ENCODE measurements around the gene USP31. TPM values are rescaled to one million over a fixed set of nuclear protein-coding genes. Genes with fewer than 3 reads are reported as not detected.

Gene USP31
- polyA plus RNA-seq, 2 of the 4 experiments (the other 2 are of a cell fraction), result 8.3 to 18.0 TPM

GRCh38 chr16:23181506-23181905 is 32.3 kb upstream of the USP31 start:
- ATAC-seq (no peak), DNase-seq (ENCODE audit: low read depth in 1 of 2, low spot score in 1 of 2) (no peak), FAIRE-seq (no peak)
- no peak overlapping the region for H3K27ac ChIP-seq
- ChIA-PET POLR2A (no interaction called here), CTCF (interaction anchor here (0.6 to 18.1 kb wide), 32 partner anchors 8 to 312 kb away, joined by 3 to 336 read pairs (median 4); no protein-coding TSS in a partner anchor)
- H3K4me1 ChIP-seq, result peaks cover 8% of the 10 kb centered on the region; the same call in 2 of the 3 replicates
- H3K4me2 ChIP-seq, result no peak overlapping the region
- no peak overlapping the region for H3K4me3 ChIP-seq
- H3K9me3 ChIP-seq, result no peaks in the 10 kb centered on the region
- TF ChIP-seq, protein P1, sequence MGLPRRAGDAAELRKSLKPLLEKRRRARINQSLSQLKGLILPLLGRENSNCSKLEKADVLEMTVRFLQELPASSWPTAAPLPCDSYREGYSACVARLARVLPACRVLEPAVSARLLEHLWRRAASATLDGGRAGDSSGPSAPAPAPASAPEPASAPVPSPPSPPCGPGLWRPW (IDR thresholded peaks at IDR 0.05), result no peak
- TF ChIP-seq EHF (CRISPR knock-in tag; IDR thresholded peaks at IDR 0.05) (no peak), E2F6 (IDR thresholded peaks at IDR 0.05; ENCODE audit: borderline replicate concordance, low read depth) (no peak), NFE2L2 (conservative IDR thresholded peaks at IDR 0.05; ENCODE audit: low read length) (no peak), EHMT2 (IDR thresholded peaks at IDR 0.05; ENCODE audit: low read depth) (no peak), KDM5A (IDR thresholded peaks at IDR 0.05) (no peak), CHD4 (IDR thresholded peaks at IDR 0.05; ENCODE audit: borderline replicate concordance) (no peak), CTCF (IDR thresholded peaks at IDR 0.05) (no peak), KDM1A (IDR thresholded peaks at IDR 0.05; ENCODE audit: low read depth) (no peak), ZC3H11A (IDR thresholded peaks at IDR 0.05) (no peak), BCL3 (IDR thresholded peaks at IDR 0.05) (no peak), TFCP2L1 (CRISPR knock-in tag; IDR thresholded peaks at IDR 0.05) (no peak), FOSB (CRISPR knock-in tag; IDR thresholded peaks at IDR 0.05) (no peak), NPAS2 (CRISPR knock-in tag; IDR thresholded peaks at IDR 0.05; ENCODE audit: borderline replicate concordance) (no peak), HDAC2 (IDR thresholded peaks at IDR 0.05) (no peak)
- TF ChIP-seq, protein P2, sequence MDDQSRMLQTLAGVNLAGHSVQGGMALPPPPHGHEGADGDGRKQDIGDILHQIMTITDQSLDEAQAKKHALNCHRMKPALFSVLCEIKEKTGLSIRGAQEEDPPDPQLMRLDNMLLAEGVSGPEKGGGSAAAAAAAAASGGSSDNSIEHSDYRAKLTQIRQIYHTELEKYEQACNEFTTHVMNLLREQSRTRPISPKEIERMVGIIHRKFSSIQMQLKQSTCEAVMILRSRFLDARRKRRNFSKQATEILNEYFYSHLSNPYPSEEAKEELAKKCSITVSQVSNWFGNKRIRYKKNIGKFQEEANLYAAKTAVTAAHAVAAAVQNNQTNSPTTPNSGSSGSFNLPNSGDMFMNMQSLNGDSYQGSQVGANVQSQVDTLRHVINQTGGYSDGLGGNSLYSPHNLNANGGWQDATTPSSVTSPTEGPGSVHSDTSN (IDR thresholded peaks at IDR 0.05), result no peak
- WGBS (ENCODE audit: missing lambda C conversion rate), result 93% methylated on average over 2 of the region's 4 CpGs

GRCh38 chr16:23175651-23176050 is 26.4 kb upstream of the USP31 start:
- no peak for DNase-seq (ENCODE audit: low read depth in 1 of 2, low spot score in 1 of 2)
- Histone ChIP-seq H3K27ac (no peak overlapping the region), H3K4me2 (no peak overlapping the region), H3K9me3 (no peaks in the 10 kb centered on the region), H3K4me1 (peaks cover 4% of the 10 kb centered on the region; the same call in 1 of the 3 replicates), H3K4me3 (no peak overlapping the region)
- FAIRE-seq, result no peak
- ChIA-PET POLR2A (no interaction called here), CTCF (interaction anchor here (1.0 to 18.1 kb wide), 3 partner anchors 11 to 260 kb away, joined by 3 to 336 read pairs (median 8); no protein-coding TSS in a partner anchor)
- no peak for ATAC-seq
- TF ChIP-seq CEBPB (IDR thresholded peaks at IDR 0.05) (no peak), ZFP36 (IDR thresholded peaks at IDR 0.05; ENCODE audit: borderline replicate concordance, partially characterized antibody) (no peak), HEYL (CRISPR knock-in tag; IDR thresholded peaks at IDR 0.05) (no peak), FOSB (CRISPR knock-in tag; IDR thresholded peaks at IDR 0.05) (no peak), ELK1 (IDR thresholded peaks at IDR 0.05; ENCODE audit: low read depth, low read length) (no peak), MAZ (IDR thresholded peaks at IDR 0.05; ENCODE audit: borderline replicate concordance, low read depth, low read length) (no peak), NFE2L2 (conservative IDR thresholded peaks at IDR 0.05; ENCODE audit: low read length) (no peak), USF2 (IDR thresholded peaks at IDR 0.05) (no peak), FOSL2 (IDR thresholded peaks at IDR 0.05) (no peak), FOSL2 (CRISPR knock-in tag; IDR thresholded peaks at IDR 0.05) (no peak), EHF (CRISPR knock-in tag; IDR thresholded peaks at IDR 0.05) (no peak), HOXB13 (CRISPR knock-in tag; IDR thresholded peaks at IDR 0.05; ENCODE audit: low read depth) (no peak), RARB (CRISPR knock-in tag; IDR thresholded peaks at IDR 0.05) (no peak), BCL3 (IDR thresholded peaks at IDR 0.05) (no peak), RNF2 (IDR thresholded peaks at IDR 0.05; ENCODE audit: borderline replicate concordance, low read depth) (no peak), ATOH8 (CRISPR knock-in tag; IDR thresholded peaks at IDR 0.05; ENCODE audit: low read depth) (no peak), FOXS1 (CRISPR knock-in tag; IDR thresholded peaks at IDR 0.05) (no peak)

Measured in A549 (cell line).